ENCODE data around the gene ENOX2. TPM values are rescaled to one million over a fixed set of nuclear protein-coding genes. Genes with fewer than 3 reads are reported as not detected.

Gene ENOX2
- total and polyA plus RNA-seq, 2 donors (not counting 1 experiment from before 2014, with no cell fraction given): 5.1 to 18.8 TPM

DNA sequence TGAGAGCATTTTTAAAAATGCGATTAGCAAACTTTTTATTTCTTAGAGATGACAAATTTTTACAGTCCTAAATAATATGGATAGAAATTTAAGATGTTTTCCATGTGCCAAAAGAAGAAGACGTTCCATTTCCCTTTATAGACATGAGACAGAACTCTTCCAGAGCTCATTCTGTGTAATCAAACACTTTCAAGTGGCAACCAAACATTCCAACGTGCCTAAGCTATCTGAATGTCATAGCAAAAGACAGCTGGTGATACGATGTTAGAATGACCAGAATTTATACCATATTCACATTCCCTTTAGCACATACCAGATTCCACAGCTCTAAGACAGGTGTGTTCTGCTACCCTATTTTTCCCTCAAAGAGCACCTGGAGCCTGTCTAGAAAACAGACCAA, 133.2 kb downstream of the ENOX2 start:
- 86% methylated on average over 1 of the region's 4 CpGs for WGBS (ENCODE audit: insufficient coverage)
- H3K27ac Mint-ChIP-seq: no peak overlapping the region
- no peaks in the 10 kb centered on the region for H3K27me3 Mint-ChIP-seq
- Histone ChIP-seq H3K9ac (ENCODE audit: low read length) (no peak overlapping the region), H4K20me1 (ENCODE audit: control insufficient read depth, insufficient read depth, low read length, poor library complexity, severe bottlenecking) (no peaks in the 10 kb centered on the region), H3K4me3 (ENCODE audit: control extremely low read depth in 1 of 5, extremely low read depth in 1 of 5, insufficient read depth in 1 of 5, low read depth in 2 of 5, low read length in 4 of 5) (no peak overlapping the region), H3K4me1 (ENCODE audit: control insufficient read depth in 2 of 2, insufficient read depth in 2 of 2, low read length in 2 of 2) (no peaks in the 10 kb centered on the region), H3K27ac (ENCODE audit: low read length in 2 of 2) (no peak overlapping the region), H3K4me2 (replicated peaks; ENCODE audit: low read depth, low read length, poor library complexity, severe bottlenecking) (no peak overlapping the region), H3K36me3 (replicated peaks in 1 of 2; ENCODE audit: control extremely low read depth in 1 of 2, control insufficient read depth in 1 of 2, extremely low read depth in 1 of 2, insufficient read depth in 2 of 2, low read length in 1 of 2) (peaks cover 0 to 2% of the 10 kb centered on the region in 2 experiments), H3K27me3 (replicated peaks in 1 of 4; ENCODE audit: control extremely low read depth in 1 of 4, control insufficient read depth in 3 of 4, insufficient read depth in 4 of 4, low read length in 3 of 4) (no peaks in the 10 kb centered on the region), H2AFZ (ENCODE audit: insufficient read depth, low read depth, low read length, poor library complexity, severe bottlenecking) (no peak overlapping the region), H3K9me3 (ENCODE audit: control extremely low read depth in 1 of 3, control insufficient read depth in 2 of 3, insufficient read depth in 1 of 3, low read length in 2 of 3) (no peaks in the 10 kb centered on the region), H3K79me2 (ENCODE audit: control insufficient read depth, insufficient read depth, low read length) (no peaks in the 10 kb centered on the region)
- DNase-seq (no peak), ATAC-seq (ENCODE audit: low read depth) (no peak)
- TF ChIP-seq, protein P1, sequence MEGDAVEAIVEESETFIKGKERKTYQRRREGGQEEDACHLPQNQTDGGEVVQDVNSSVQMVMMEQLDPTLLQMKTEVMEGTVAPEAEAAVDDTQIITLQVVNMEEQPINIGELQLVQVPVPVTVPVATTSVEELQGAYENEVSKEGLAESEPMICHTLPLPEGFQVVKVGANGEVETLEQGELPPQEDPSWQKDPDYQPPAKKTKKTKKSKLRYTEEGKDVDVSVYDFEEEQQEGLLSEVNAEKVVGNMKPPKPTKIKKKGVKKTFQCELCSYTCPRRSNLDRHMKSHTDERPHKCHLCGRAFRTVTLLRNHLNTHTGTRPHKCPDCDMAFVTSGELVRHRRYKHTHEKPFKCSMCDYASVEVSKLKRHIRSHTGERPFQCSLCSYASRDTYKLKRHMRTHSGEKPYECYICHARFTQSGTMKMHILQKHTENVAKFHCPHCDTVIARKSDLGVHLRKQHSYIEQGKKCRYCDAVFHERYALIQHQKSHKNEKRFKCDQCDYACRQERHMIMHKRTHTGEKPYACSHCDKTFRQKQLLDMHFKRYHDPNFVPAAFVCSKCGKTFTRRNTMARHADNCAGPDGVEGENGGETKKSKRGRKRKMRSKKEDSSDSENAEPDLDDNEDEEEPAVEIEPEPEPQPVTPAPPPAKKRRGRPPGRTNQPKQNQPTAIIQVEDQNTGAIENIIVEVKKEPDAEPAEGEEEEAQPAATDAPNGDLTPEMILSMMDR (IDR thresholded peaks at IDR 0.05): no peak
- TF ChIP-seq EZH2 (IDR thresholded peaks at IDR 0.05; ENCODE audit: borderline replicate concordance, insufficient read depth, low read depth, low read length, poor library complexity, severe bottlenecking): no peak
- no peaks in the 10 kb centered on the region for H3K4me1 Mint-ChIP-seq
- CTCF ChIA-PET: no interaction called here
- intact Hi-C loops (cut with micrococcal nuclease): no loop called here
- no peak overlapping the region for H3K4me3 Mint-ChIP-seq
- H3K9me3 Mint-ChIP-seq (ENCODE audit: insufficient read depth): no peaks in the 10 kb centered on the region
- POLR2A ChIA-PET: no interaction called here

DNA sequence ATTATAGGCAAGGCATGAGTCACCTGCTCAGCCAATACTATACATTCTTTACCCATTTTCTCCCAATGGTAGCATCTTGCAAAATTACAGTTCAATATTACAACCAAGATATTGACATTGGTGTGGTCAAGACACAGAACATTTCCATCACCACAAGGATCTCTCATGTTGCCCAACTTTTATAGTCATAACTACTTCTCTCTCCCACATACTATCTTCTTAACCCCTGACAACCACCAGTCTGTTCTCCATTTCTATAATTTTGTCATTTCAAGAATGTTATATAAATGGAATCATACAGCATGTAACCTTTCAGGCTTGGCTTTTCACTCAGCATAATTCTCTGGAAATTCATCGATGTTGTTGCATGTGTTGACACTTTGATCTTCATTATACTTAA, 144.9 kb downstream of the ENOX2 start:
- DNase-seq (no peak), ATAC-seq (ENCODE audit: low read depth) (no peak)
- no peak overlapping the region for H3K27ac ChIP-seq (ENCODE audit: low read length in 2 of 2)
- Mint-ChIP-seq H3K4me3 (no peak overlapping the region), H3K27ac (no peak overlapping the region), H3K9me3 (ENCODE audit: insufficient read depth) (no peaks in the 10 kb centered on the region), H3K4me1 (peaks cover 7% of the 10 kb centered on the region), H3K27me3 (no peaks in the 10 kb centered on the region)
- CTCF ChIA-PET: no interaction called here
- intact Hi-C loops (cut with micrococcal nuclease): no loop called here
- no peak overlapping the region for H3K9ac ChIP-seq (ENCODE audit: low read length)
- no peak overlapping the region for H3K4me2 ChIP-seq (replicated peaks; ENCODE audit: low read depth, low read length, poor library complexity, severe bottlenecking)
- H3K27me3 ChIP-seq (replicated peaks in 1 of 4; ENCODE audit: control extremely low read depth in 1 of 4, control insufficient read depth in 3 of 4, insufficient read depth in 4 of 4, low read length in 3 of 4): no peaks in the 10 kb centered on the region
- H3K9me3 ChIP-seq (ENCODE audit: control extremely low read depth in 1 of 3, control insufficient read depth in 2 of 3, insufficient read depth in 1 of 3, low read length in 2 of 3): no peaks in the 10 kb centered on the region
- TF ChIP-seq EZH2 (IDR thresholded peaks at IDR 0.05; ENCODE audit: borderline replicate concordance, insufficient read depth, low read depth, low read length, poor library complexity, severe bottlenecking): no peak
- TF ChIP-seq, protein P1 (IDR thresholded peaks at IDR 0.05): no peak
- H3K4me3 ChIP-seq (ENCODE audit: control extremely low read depth in 1 of 5, extremely low read depth in 1 of 5, insufficient read depth in 1 of 5, low read depth in 2 of 5, low read length in 4 of 5): no peak overlapping the region
- H3K79me2 ChIP-seq (ENCODE audit: control insufficient read depth, insufficient read depth, low read length): no peaks in the 10 kb centered on the region
- no peak overlapping the region for H2AFZ ChIP-seq (ENCODE audit: insufficient read depth, low read depth, low read length, poor library complexity, severe bottlenecking)
- H3K36me3 ChIP-seq (replicated peaks in 1 of 2; ENCODE audit: control extremely low read depth in 1 of 2, control insufficient read depth in 1 of 2, extremely low read depth in 1 of 2, insufficient read depth in 2 of 2, low read length in 1 of 2): no peaks in the 10 kb centered on the region
- POLR2A ChIA-PET: no interaction called here
- no CpG with 5 or more reads among the region's 1 CpG for WGBS (ENCODE audit: insufficient coverage)
- H3K4me1 ChIP-seq (ENCODE audit: control insufficient read depth in 2 of 2, insufficient read depth in 2 of 2, low read length in 2 of 2): no peaks in the 10 kb centered on the region
- H4K20me1 ChIP-seq (ENCODE audit: control insufficient read depth, insufficient read depth, low read length, poor library complexity, severe bottlenecking): no peaks in the 10 kb centered on the region
